ENCODE results near the gene VAV3. TPM values are rescaled to one million over a fixed set of nuclear protein-coding genes. Genes with fewer than 3 reads are reported as not detected.

Gene VAV3, protein sequence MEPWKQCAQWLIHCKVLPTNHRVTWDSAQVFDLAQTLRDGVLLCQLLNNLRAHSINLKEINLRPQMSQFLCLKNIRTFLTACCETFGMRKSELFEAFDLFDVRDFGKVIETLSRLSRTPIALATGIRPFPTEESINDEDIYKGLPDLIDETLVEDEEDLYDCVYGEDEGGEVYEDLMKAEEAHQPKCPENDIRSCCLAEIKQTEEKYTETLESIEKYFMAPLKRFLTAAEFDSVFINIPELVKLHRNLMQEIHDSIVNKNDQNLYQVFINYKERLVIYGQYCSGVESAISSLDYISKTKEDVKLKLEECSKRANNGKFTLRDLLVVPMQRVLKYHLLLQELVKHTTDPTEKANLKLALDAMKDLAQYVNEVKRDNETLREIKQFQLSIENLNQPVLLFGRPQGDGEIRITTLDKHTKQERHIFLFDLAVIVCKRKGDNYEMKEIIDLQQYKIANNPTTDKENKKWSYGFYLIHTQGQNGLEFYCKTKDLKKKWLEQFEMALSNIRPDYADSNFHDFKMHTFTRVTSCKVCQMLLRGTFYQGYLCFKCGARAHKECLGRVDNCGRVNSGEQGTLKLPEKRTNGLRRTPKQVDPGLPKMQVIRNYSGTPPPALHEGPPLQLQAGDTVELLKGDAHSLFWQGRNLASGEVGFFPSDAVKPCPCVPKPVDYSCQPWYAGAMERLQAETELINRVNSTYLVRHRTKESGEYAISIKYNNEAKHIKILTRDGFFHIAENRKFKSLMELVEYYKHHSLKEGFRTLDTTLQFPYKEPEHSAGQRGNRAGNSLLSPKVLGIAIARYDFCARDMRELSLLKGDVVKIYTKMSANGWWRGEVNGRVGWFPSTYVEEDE
- 1 to 10 TPM; 2.7 to 3.3 TPM for total RNA-seq

GRCh38 chr1:107965110-107965991 lies at the start of gene VAV3:
Gene VAV3, minus strand, starts transcription at chr1:107965180. Its CDS starts 311 bp downstream, at chr1:107964869.

Small RNAs within 50 kb of the gene (microRNA-seq; reads per million reads assigned to microRNA genes)
- gene MIR7852 (ENCODE audit: borderline microRNAs expressed, borderline replicate concordance), result not detected

Other genes with a start within 250 kb of the VAV3 start
- gene SLC25A24, start 235.2 kb upstream of the VAV3 start, total RNA-seq, result 10 to 100 TPM; 20.7 to 21.7 TPM

Data from activated naive CD4-positive, alpha-beta T cell treated with anti-CD3 and anti-CD28 coated beads, Interleukin-2, amount 10 ng/mL, durations not matched to agents 5 hours and 36 hours (primary cell).